Measurements from ENCODE around the gene TMF1.

TMF1 gene

GRCh38 chr3:68988740-68989139, 63.4 kb downstream of the TMF1 start:
- CTCF ChIA-PET, result no interaction called here
- TF ChIP-seq BHLHE40 (IDR thresholded peaks at IDR 0.05; ENCODE audit: borderline replicate concordance), result no peak
- TF ChIP-seq ZNF384 (IDR thresholded peaks at IDR 0.05), result no peak
- TF ChIP-seq, protein P1, sequence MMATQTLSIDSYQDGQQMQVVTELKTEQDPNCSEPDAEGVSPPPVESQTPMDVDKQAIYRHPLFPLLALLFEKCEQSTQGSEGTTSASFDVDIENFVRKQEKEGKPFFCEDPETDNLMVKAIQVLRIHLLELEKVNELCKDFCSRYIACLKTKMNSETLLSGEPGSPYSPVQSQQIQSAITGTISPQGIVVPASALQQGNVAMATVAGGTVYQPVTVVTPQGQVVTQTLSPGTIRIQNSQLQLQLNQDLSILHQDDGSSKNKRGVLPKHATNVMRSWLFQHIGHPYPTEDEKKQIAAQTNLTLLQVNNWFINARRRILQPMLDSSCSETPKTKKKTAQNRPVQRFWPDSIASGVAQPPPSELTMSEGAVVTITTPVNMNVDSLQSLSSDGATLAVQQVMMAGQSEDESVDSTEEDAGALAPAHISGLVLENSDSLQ (IDR thresholded peaks at IDR 0.05), result no peak
- TF ChIP-seq TARDBP (IDR thresholded peaks at IDR 0.05), result no peak
- TF ChIP-seq CTBP1 (IDR thresholded peaks at IDR 0.05; ENCODE audit: borderline replicate concordance), result no peak
- TF ChIP-seq L3MBTL2 (conservative IDR thresholded peaks at IDR 0.05), result no peak
- no peak for TF ChIP-seq FOXK2 (IDR thresholded peaks at IDR 0.05)
- no peak for TF ChIP-seq SP1 (IDR thresholded peaks at IDR 0.05)
- no peak for TF ChIP-seq ARNT (IDR thresholded peaks at IDR 0.05)
- no peak for TF ChIP-seq ELF4 (IDR thresholded peaks at IDR 0.05)
- no peak for TF ChIP-seq SUZ12 (IDR thresholded peaks at IDR 0.05)
- TF ChIP-seq LEF1 (IDR thresholded peaks at IDR 0.05; ENCODE audit: borderline replicate concordance), result no peak
- no peak for TF ChIP-seq FOXA1 (IDR thresholded peaks at IDR 0.05)
- TF ChIP-seq FOXM1 (IDR thresholded peaks at IDR 0.05; ENCODE audit: borderline replicate concordance), result no peak
- TF ChIP-seq NFRKB (IDR thresholded peaks at IDR 0.05), result no peak
- no peak for TF ChIP-seq HDGF (IDR thresholded peaks at IDR 0.05; ENCODE audit: borderline replicate concordance)
- DNase-seq (ENCODE audit: extremely low spot score), result no peak
- POLR2A ChIA-PET, result no interaction called here

GRCh38 chr3:68987322-68987721, 64.8 kb downstream of the TMF1 start:
- TF ChIP-seq TARDBP (IDR thresholded peaks at IDR 0.05) (no peak), BHLHE40 (IDR thresholded peaks at IDR 0.05; ENCODE audit: borderline replicate concordance) (no peak), L3MBTL2 (conservative IDR thresholded peaks at IDR 0.05) (no peak), FOXK2 (IDR thresholded peaks at IDR 0.05) (no peak), CTBP1 (IDR thresholded peaks at IDR 0.05; ENCODE audit: borderline replicate concordance) (no peak), SUZ12 (IDR thresholded peaks at IDR 0.05) (no peak), ZNF384 (IDR thresholded peaks at IDR 0.05) (no peak), ELF4 (IDR thresholded peaks at IDR 0.05) (no peak), NFRKB (IDR thresholded peaks at IDR 0.05) (no peak), LEF1 (IDR thresholded peaks at IDR 0.05; ENCODE audit: borderline replicate concordance) (no peak), SP1 (IDR thresholded peaks at IDR 0.05) (no peak), FOXA1 (IDR thresholded peaks at IDR 0.05) (no peak), FOXM1 (IDR thresholded peaks at IDR 0.05; ENCODE audit: borderline replicate concordance) (no peak), ARNT (IDR thresholded peaks at IDR 0.05) (no peak), HDGF (IDR thresholded peaks at IDR 0.05; ENCODE audit: borderline replicate concordance) (no peak)
- TF ChIP-seq, protein P1 (IDR thresholded peaks at IDR 0.05), result no peak
- POLR2A ChIA-PET, result no interaction called here
- CTCF ChIA-PET, result interaction anchor here (0.6 kb wide), 1 partner anchor 11 kb away, joined by 4 read pairs; no protein-coding TSS in a partner anchor
- no peak for DNase-seq (ENCODE audit: extremely low spot score)

DNA sequence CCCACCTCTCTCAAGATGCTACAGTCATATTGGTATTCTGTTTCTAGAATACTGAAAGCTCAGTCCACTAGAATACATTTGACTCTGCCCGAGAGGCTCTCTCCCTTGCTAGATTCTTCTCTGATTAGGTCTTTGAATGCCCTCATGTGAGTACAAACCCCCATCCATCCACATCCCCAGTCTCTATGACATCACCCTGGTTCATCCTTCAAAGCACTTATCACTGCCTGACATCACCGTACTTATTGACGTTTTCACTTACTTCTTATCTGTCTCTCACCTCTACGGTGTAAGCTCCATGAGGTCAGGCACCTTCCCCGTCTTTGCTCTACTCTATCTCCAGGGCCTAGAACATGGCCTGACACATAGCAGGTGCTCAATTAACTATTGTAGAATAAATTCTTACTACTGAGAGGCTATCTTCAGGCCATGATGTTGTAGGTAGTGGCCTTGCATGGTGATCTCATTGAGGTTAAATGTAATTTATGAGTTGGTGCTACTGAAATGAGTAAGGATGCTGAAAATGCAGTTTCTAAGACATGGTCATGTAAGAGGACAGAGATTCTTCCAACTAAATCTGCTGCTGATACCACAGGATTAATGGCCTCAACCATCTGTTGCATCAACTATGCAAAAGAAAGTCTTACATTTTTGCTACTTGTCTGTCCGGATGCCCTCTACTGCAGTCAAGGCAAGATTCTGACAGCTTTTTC, 65.5 kb downstream of the TMF1 start:
- TF ChIP-seq ELF4 (IDR thresholded peaks at IDR 0.05) (no peak), SP1 (IDR thresholded peaks at IDR 0.05) (no peak), FOXM1 (IDR thresholded peaks at IDR 0.05; ENCODE audit: borderline replicate concordance) (no peak), CTBP1 (IDR thresholded peaks at IDR 0.05; ENCODE audit: borderline replicate concordance) (no peak)
- ChIA-PET POLR2A (no interaction called here), CTCF (interaction anchor here (0.6 kb wide), 1 partner anchor 806 kb away, joined by 3 read pairs; no protein-coding TSS in a partner anchor)
- no peak for DNase-seq (ENCODE audit: extremely low spot score)

DNA sequence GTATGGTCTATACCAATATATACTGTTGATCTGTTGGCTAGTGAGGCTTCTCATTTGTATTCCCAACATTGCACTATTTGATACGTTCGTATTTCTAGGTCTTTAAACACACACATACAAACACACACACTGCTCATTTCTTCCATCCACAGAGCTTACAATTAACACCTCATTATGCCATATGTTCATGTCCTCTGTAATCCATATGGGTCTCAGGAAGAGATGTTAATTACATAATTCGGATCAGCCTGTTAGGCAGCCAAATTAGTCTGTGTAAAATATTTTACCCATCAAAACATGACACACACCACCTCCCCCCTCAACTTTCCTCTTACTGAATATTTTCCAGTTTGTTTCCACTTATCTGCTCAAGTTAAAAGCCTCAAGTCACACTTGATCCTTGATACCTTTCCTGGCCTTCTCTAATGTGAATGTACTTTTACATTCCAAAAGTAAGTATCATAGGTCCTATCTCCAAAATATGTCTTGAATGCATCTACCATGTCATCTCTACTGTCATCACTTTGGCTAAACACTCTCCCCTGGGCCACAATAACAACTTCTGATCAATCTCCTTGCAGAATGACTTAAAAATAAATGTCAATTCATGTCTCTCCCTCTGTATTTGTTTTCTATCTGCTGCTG, 66.9 kb downstream of the TMF1 start:
- ChIA-PET CTCF (no interaction called here), POLR2A (no interaction called here)
- DNase-seq (ENCODE audit: extremely low spot score), result no peak
- no peak for TF ChIP-seq LEF1 (IDR thresholded peaks at IDR 0.05; ENCODE audit: borderline replicate concordance)
- no peak for TF ChIP-seq ZNF384 (IDR thresholded peaks at IDR 0.05)
- TF ChIP-seq BHLHE40 (IDR thresholded peaks at IDR 0.05; ENCODE audit: borderline replicate concordance), result no peak
- TF ChIP-seq CTBP1 (IDR thresholded peaks at IDR 0.05; ENCODE audit: borderline replicate concordance), result no peak
- TF ChIP-seq L3MBTL2 (conservative IDR thresholded peaks at IDR 0.05), result no peak
- TF ChIP-seq TARDBP (IDR thresholded peaks at IDR 0.05), result no peak
- TF ChIP-seq ARNT (IDR thresholded peaks at IDR 0.05), result no peak
- no peak for TF ChIP-seq FOXK2 (IDR thresholded peaks at IDR 0.05)
- TF ChIP-seq, protein P1 (IDR thresholded peaks at IDR 0.05), result no peak
- no peak for TF ChIP-seq SP1 (IDR thresholded peaks at IDR 0.05)
- no peak for TF ChIP-seq ELF4 (IDR thresholded peaks at IDR 0.05)
- no peak for TF ChIP-seq SUZ12 (IDR thresholded peaks at IDR 0.05)
- no peak for TF ChIP-seq FOXA1 (IDR thresholded peaks at IDR 0.05)
- no peak for TF ChIP-seq HDGF (IDR thresholded peaks at IDR 0.05; ENCODE audit: borderline replicate concordance)
- no peak for TF ChIP-seq NFRKB (IDR thresholded peaks at IDR 0.05)
- TF ChIP-seq FOXM1 (IDR thresholded peaks at IDR 0.05; ENCODE audit: borderline replicate concordance), result no peak

DNA sequence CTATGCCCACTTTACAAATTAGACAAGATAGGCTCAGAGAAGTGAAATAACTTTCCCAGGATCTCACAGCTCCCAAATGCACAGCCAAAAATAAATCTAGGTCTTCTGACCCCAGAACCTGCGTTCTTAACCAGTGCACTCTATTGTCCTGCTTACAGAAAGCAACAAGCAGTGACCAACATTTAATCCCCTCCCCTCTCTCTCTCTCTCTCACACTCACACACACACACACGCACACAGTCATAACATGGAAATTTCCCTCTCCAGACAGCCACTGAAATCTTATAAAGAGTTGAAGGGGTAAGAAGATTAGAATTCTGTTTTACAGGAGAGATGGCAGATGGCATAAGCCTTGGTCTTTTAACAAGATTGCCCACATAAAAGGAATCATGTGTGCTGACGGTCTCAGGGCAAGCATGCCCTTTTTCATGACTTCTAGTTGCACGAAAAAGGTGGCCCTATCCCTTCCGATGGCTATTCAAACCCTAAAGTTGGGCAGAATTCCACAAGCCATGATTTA, 68.1 kb downstream of the TMF1 start:
- ChIA-PET POLR2A (no interaction called here), CTCF (interaction anchor here (0.7 kb wide), 1 partner anchor 681 kb away, joined by 3 read pairs; no protein-coding TSS in a partner anchor)
- no peak for TF ChIP-seq L3MBTL2 (conservative IDR thresholded peaks at IDR 0.05)
- TF ChIP-seq TARDBP (IDR thresholded peaks at IDR 0.05), result no peak
- no peak for TF ChIP-seq FOXK2 (IDR thresholded peaks at IDR 0.05)
- TF ChIP-seq FOXM1 (IDR thresholded peaks at IDR 0.05; ENCODE audit: borderline replicate concordance), result no peak
- TF ChIP-seq ELF4 (IDR thresholded peaks at IDR 0.05), result no peak
- no peak for TF ChIP-seq SP1 (IDR thresholded peaks at IDR 0.05)
- TF ChIP-seq, protein P1 (IDR thresholded peaks at IDR 0.05), result no peak
- TF ChIP-seq FOXA1 (IDR thresholded peaks at IDR 0.05), result no peak
- DNase-seq (ENCODE audit: extremely low spot score), result no peak

Measured in HEK293T (cell line).